SK-N-SH treated with all-trans-retinoic acid at 6 μM for 48 hours (cell line): Measurements from ENCODE around the gene GALNT12.

Experiments used
- BACH2 ChIP-seq: fragments of 250-450 bp; sonication (Bioruptor Pico); IDR thresholded peaks from 2 replicates; pipeline ENCODE4 v1.9.0; 2021; ENCODE audit warnings: mild to moderate bottlenecking, borderline replicate concordance
- CSDC2 ChIP-seq: fragments of 250-450 bp; sonication (Bioruptor Pico); IDR thresholded peaks from 2 replicates; pipeline ENCODE4 v1.5.0; 2020; ENCODE audit warnings: mild to moderate bottlenecking, moderate library complexity
- OSR1 ChIP-seq: fragments of 250-450 bp; sonication (Bioruptor Pico); IDR thresholded peaks from 2 replicates; pipeline ENCODE4 v1.8.0; 2022; ENCODE audit warnings: moderate library complexity, mild to moderate bottlenecking, inconsistent platforms
- TCF4 ChIP-seq: fragments of 250-450 bp; sonication (Bioruptor Pico); IDR thresholded peaks from 2 replicates; pipeline ENCODE4 v1.8.0; 2021; ENCODE audit warnings: mild to moderate bottlenecking, moderate library complexity, borderline replicate concordance
- ZNF565 ChIP-seq: fragments of 450-650 bp; formaldehyde crosslinking; conservative IDR thresholded peaks from 2 replicates; pipeline ENCODE4 v1.5.0; 2020; ENCODE audit warnings: low read depth, mild to moderate bottlenecking, moderate library complexity
- TF ChIP-seq, protein P1 (sequence below): fragments of 250-450 bp; sonication (Bioruptor Pico); IDR thresholded peaks from 2 replicates; pipeline ENCODE4 v1.5.0; 2020; ENCODE audit warnings: mild to moderate bottlenecking, moderate library complexity

DNA sequence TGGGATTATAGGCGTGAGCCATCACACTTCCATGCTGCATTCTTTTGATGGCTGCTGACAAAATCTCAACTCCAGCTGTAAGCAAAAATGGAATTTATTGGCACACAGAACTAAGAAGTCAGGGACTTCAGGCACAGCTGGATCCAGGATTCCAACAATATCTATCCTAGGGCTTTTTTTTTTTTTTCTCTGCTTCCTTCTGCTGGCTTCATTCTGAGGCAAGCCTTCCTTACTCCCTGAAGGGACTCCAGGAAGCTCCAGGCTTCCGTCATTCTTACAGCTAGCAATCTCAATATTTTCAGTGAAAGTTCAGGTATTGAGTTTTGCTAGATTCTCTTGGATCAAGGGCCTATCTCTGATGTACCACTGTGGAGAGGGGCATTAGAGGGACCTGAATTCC, 66.1 kb downstream of the GALNT12 start:
- no peak for TF ChIP-seq CSDC2
- no peak for TF ChIP-seq BACH2 (CRISPR knock-in tag)
- no peak for TF ChIP-seq OSR1 (CRISPR knock-in tag)
- TF ChIP-seq, protein P1, sequence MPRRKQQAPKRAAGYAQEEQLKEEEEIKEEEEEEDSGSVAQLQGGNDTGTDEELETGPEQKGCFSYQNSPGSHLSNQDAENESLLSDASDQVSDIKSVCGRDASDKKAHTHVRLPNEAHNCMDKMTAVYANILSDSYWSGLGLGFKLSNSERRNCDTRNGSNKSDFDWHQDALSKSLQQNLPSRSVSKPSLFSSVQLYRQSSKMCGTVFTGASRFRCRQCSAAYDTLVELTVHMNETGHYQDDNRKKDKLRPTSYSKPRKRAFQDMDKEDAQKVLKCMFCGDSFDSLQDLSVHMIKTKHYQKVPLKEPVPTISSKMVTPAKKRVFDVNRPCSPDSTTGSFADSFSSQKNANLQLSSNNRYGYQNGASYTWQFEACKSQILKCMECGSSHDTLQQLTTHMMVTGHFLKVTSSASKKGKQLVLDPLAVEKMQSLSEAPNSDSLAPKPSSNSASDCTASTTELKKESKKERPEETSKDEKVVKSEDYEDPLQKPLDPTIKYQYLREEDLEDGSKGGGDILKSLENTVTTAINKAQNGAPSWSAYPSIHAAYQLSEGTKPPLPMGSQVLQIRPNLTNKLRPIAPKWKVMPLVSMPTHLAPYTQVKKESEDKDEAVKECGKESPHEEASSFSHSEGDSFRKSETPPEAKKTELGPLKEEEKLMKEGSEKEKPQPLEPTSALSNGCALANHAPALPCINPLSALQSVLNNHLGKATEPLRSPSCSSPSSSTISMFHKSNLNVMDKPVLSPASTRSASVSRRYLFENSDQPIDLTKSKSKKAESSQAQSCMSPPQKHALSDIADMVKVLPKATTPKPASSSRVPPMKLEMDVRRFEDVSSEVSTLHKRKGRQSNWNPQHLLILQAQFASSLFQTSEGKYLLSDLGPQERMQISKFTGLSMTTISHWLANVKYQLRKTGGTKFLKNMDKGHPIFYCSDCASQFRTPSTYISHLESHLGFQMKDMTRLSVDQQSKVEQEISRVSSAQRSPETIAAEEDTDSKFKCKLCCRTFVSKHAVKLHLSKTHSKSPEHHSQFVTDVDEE (CRISPR knock-in tag), result no peak
- TF ChIP-seq ZNF565, result no peak
- no peak for TF ChIP-seq TCF4 (CRISPR knock-in tag)
